GM21528 (cell line): ENCODE data around the gene MYMX.

Experiments
- ATAC-seq: cut with Tn5 transposase; IDR thresholded peaks from one replicate; pipeline ENCODE4 v1.9.1; 2021; ENCODE audit warnings: mild to moderate bottlenecking, moderate library complexity; ENCODE audit not compliant: unreplicated experiment, low FRiP score

The MYMX gene

GRCh38 chr6:44249082-44249748 is 32.5 kb downstream of the MYMX start:
- ATAC-seq: no peak

- ATAC-seq: no peak
Measured at GRCh38 chr6:44250067-44250717, 33.5 kb downstream of the MYMX start.

- ATAC-seq: no peak
Measured at GRCh38 chr6:44250718-44251123, 34.0 kb downstream of the MYMX start.

- ATAC-seq: no peak
Measured at GRCh38 chr6:44251576-44252524, 35.1 kb downstream of the MYMX start.

- no peak for ATAC-seq
Measured at GRCh38 chr6:44253307-44254101, 36.8 kb downstream of the MYMX start.

GRCh38 chr6:44254191-44255104 is 37.7 kb downstream of the MYMX start:
- no peak for ATAC-seq

- no peak for ATAC-seq
Measured at GRCh38 chr6:44255105-44255808, 38.5 kb downstream of the MYMX start.

GRCh38 chr6:44255871-44256774 is 39.4 kb downstream of the MYMX start:
- ATAC-seq: no peak

- ATAC-seq: peak; percentile 1
Measured at GRCh38 chr6:44256775-44257024, 40.0 kb downstream of the MYMX start.

GRCh38 chr6:44257025-44257752 is 40.5 kb downstream of the MYMX start, which contains the start of gene SLC35B2:
TSS of gene SLC35B2 (minus strand) at chr6:44257528. CDS start at chr6:44257410, 118 bp downstream.
- ATAC-seq: peak; percentile 47

- peak; percentile 4 for ATAC-seq
Measured at GRCh38 chr6:44257753-44258324, 41.1 kb downstream of the MYMX start.

- ATAC-seq: no peak
Measured at GRCh38 chr6:44258325-44258863, 41.7 kb downstream of the MYMX start.

GRCh38 chr6:44258921-44259320 is 42.2 kb downstream of the MYMX start:
- ATAC-seq: no peak

- ATAC-seq: no peak
Measured at GRCh38 chr6:44260011-44260410, 43.3 kb downstream of the MYMX start.

GRCh38 chr6:44260451-44261297 is 43.9 kb downstream of the MYMX start:
- ATAC-seq: no peak

- no peak for ATAC-seq
Measured at GRCh38 chr6:44261581-44261980, 44.9 kb downstream of the MYMX start.
